Endothelial cell (in vitro differentiated cells): ENCODE data around the gene BHMT2. TPM values are rescaled to one million over a fixed set of nuclear protein-coding genes. Genes with fewer than 3 reads are reported as not detected.

Source experiments
- DNase-seq: peaks from one replicate; pipeline ENCODE4 v3.0.0; 2021; ENCODE audit warnings: low spot score
- H3K27ac Mint-ChIP-seq: one replicate; pipeline ENCODE4 v1.8.0; 2021; ENCODE audit warnings: mixed read lengths, inconsistent platforms; ENCODE audit not compliant: unreplicated experiment
- H3K27me3 Mint-ChIP-seq: one replicate; pipeline ENCODE4 v1.8.0; 2021; ENCODE audit warnings: mild to moderate bottlenecking, moderate library complexity, mixed read lengths, inconsistent platforms; ENCODE audit not compliant: unreplicated experiment
- H3K36me3 Mint-ChIP-seq: one replicate; pipeline ENCODE4 v1.8.0; 2021; ENCODE audit warnings: mild to moderate bottlenecking, low read depth, mixed read lengths, inconsistent platforms; ENCODE audit not compliant: unreplicated experiment
- H3K4me1 Mint-ChIP-seq: one replicate; pipeline ENCODE4 v1.8.0; 2021; ENCODE audit warnings: mild to moderate bottlenecking, mixed read lengths, inconsistent platforms; ENCODE audit not compliant: unreplicated experiment
- H3K4me3 Mint-ChIP-seq: one replicate; pipeline ENCODE4 v1.8.0; 2021; ENCODE audit warnings: mild to moderate bottlenecking, mixed read lengths, inconsistent platforms; ENCODE audit not compliant: unreplicated experiment
- H3K9me3 Mint-ChIP-seq: one replicate; pipeline ENCODE4 v1.8.0; 2021; ENCODE audit warnings: mixed read lengths, inconsistent platforms; ENCODE audit not compliant: unreplicated experiment
- total RNA-seq: library from RNA; stranded (reverse); fragmentation: NEBNext Ultra II Directional; extraction: Animal tissue kit (Norgen Biotek cat#: 25700); gene quantifications from one replicate; pipeline ENCODE4 v1.2.1, GENCODE V29; 2021; ENCODE audit not compliant: unreplicated experiment
- TF ChIP-seq, protein P1 (sequence below): fragments of 200-600 bp; sonication (generic); IDR thresholded peaks from one replicate; pipeline ENCODE4 v1.5.0; 2021; ENCODE audit warnings: antibody characterized with exemption; ENCODE audit not compliant: unreplicated experiment

Gene BHMT2
- total RNA-seq, 1 donor from 2014 or later = not detected

DNA sequence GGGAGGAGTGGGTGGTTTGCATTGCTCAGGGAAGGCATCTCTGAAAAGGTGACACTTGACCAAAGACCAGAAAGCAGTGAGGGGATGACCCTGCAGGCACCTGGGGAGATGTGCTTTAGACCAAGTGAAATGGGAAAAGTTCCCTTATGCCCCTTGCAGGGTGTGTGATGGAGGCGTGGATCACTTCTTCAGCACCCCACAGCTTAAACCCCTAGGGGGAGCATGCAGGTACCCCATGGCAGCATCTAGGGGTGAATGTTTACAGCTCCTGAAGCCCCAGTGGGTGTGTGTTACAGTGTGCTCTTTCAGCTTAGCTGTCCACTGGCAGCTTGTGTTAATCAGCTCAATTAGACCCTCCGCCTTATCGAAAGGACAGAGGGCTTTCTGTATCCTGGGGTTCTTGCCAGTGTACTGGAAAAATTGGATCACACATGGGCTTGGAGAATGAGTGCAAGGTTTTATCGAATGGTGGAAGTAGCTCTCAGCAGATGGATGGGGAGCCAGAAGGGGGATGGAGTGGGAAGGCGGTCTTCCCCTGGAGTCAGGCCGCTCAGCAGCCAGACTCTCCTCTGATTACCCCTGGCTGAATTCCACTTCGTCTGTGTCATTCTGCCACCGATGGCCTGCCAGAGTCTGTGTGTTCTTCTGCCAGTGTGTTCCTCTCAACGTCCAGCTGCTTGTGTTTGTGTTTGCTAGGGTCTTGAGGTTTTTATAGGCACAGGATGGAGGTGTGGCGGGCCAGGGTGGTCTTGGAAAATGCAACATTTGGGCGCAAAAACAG is 6.3 kb downstream of the BHMT2 start:
- no peak for DNase-seq
- Mint-ChIP-seq H3K36me3 (no peaks in the 10 kb centered on the region), H3K9me3 (no peaks in the 10 kb centered on the region), H3K4me3 (no peak overlapping the region), H3K4me1 (peaks cover 5% of the 10 kb centered on the region), H3K27me3 (no peaks in the 10 kb centered on the region), H3K27ac (no peak overlapping the region)
- TF ChIP-seq, protein P1, sequence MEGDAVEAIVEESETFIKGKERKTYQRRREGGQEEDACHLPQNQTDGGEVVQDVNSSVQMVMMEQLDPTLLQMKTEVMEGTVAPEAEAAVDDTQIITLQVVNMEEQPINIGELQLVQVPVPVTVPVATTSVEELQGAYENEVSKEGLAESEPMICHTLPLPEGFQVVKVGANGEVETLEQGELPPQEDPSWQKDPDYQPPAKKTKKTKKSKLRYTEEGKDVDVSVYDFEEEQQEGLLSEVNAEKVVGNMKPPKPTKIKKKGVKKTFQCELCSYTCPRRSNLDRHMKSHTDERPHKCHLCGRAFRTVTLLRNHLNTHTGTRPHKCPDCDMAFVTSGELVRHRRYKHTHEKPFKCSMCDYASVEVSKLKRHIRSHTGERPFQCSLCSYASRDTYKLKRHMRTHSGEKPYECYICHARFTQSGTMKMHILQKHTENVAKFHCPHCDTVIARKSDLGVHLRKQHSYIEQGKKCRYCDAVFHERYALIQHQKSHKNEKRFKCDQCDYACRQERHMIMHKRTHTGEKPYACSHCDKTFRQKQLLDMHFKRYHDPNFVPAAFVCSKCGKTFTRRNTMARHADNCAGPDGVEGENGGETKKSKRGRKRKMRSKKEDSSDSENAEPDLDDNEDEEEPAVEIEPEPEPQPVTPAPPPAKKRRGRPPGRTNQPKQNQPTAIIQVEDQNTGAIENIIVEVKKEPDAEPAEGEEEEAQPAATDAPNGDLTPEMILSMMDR = no peak

DNA sequence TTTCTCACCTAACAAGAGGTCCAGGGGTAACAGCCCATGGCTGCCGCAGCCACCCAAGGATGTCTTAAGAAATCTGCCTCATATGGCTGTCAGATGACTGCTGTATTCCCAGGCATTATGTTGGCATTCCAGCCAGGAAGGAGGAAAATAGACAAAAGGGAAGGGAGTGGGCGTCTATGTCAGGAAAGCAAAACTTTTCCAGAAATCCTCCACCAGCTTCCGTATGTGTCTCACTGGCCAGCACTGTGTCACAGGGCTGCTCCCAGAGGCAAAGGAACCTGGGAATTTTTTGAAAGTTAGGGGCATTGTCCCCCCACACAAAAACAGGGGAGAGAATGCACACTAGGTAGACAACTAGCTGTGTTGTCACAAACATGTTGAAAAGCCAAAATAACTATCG is 7.3 kb downstream of the BHMT2 start:
- no peaks in the 10 kb centered on the region for H3K27me3 Mint-ChIP-seq
- no peaks in the 10 kb centered on the region for H3K36me3 Mint-ChIP-seq
- H3K4me3 Mint-ChIP-seq = no peak overlapping the region
- TF ChIP-seq, protein P1 = no peak
- no peak overlapping the region for H3K27ac Mint-ChIP-seq
- H3K9me3 Mint-ChIP-seq = no peaks in the 10 kb centered on the region
- no peak for DNase-seq
- H3K4me1 Mint-ChIP-seq = peaks cover 5% of the 10 kb centered on the region

DNA sequence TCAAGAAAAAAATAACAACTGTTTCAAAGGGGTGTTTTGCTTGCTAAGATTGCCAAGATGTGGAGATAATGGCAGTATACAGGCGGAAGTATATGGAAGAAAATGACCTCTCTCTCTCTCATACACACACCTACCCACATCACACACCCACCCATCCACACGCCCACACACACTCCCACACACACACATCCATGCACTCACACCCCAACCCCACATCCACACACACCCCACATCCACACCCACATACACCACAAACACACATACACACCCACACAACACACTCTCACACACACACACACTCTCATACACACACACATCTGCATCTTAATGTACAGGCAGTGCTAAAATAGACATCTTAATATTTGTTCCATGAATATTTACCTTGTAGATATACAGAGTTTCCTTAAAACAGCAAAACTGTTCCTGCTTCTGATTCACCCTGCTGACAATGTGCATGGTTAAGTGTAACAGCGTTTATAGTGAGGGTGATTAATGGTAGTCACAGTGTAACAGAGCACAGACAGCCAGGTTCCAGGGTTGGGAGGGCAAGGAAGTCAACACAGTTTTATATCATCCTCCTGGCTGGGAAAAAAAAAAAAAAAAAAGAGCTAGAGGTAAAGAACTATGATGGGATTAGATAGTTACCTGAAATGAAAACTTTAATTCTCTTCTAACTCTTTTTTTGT is 8.3 kb downstream of the BHMT2 start:
- DNase-seq = no peak
- H3K9me3 Mint-ChIP-seq = no peaks in the 10 kb centered on the region
- H3K4me1 Mint-ChIP-seq = peaks cover 5% of the 10 kb centered on the region
- no peaks in the 10 kb centered on the region for H3K36me3 Mint-ChIP-seq
- TF ChIP-seq, protein P1 = no peak
- no peaks in the 10 kb centered on the region for H3K27me3 Mint-ChIP-seq
- H3K27ac Mint-ChIP-seq = no peak overlapping the region
- H3K4me3 Mint-ChIP-seq = no peak overlapping the region

DNA sequence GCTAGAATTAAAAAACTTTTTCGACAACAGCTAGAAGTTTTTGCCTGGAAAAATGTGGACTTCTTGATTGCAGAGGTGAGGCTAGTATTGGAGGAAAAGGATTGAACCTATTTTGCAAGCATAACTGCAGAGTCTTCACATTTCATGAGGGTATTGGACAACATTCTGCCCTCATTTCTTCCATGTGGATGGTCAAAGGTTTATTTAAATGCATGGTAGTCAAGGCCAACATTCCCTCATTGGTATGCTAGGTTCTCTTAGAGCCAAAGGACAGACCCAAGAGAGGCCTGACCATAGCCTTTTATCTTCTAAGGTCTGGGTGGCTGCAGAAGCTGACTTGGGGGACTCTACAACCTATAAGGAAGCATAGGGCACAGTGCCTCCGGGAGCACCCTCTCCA is 11.2 kb downstream of the BHMT2 start:
- no peak for DNase-seq
- Mint-ChIP-seq H3K27me3 (no peaks in the 10 kb centered on the region), H3K9me3 (no peaks in the 10 kb centered on the region), H3K27ac (no peak overlapping the region), H3K4me1 (peaks cover 5% of the 10 kb centered on the region), H3K4me3 (no peak overlapping the region), H3K36me3 (no peaks in the 10 kb centered on the region)
- TF ChIP-seq, protein P1 = no peak

DNA sequence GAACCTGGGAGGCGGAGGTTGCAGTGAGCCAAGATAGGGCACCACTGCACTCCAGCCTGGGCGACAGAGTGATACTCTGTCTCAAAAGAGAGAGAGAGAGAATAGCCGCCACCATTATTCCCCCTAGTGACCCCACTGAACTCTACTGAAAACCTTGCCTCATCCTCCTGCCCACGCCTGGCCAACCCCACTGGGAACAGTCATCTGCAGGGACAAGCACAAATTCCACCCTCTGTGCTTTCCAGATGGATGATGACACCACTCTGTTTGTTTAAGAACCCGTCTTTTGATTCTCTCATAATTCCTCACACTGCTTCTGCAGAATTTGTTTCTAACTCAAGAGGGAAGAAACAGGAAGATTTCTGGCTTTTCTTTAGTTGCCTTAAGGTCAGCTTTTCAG is 12.2 kb downstream of the BHMT2 start:
- H3K36me3 Mint-ChIP-seq = no peaks in the 10 kb centered on the region
- TF ChIP-seq, protein P1 = no peak
- H3K27ac Mint-ChIP-seq = no peak overlapping the region
- H3K4me1 Mint-ChIP-seq = peaks cover 2% of the 10 kb centered on the region
- no peak for DNase-seq
- no peaks in the 10 kb centered on the region for H3K27me3 Mint-ChIP-seq
- H3K9me3 Mint-ChIP-seq = no peaks in the 10 kb centered on the region
- H3K4me3 Mint-ChIP-seq = no peak overlapping the region
